ENCODE data around the gene CENATAC.
A peak's percentile ranks its signal among the peaks of the same experiment; 100 is the strongest.
"Not testable (repeated sequence)": the region's sequence is repeated elsewhere in the genome, so short reads cannot be mapped to it uniquely, and the experiment has no call there.

The CENATAC gene

GRCh38 chr11:118997627-118998387 lies at the start of gene CENATAC:
TSS of gene CENATAC (plus strand) at chr11:118998138. CDS start at chr11:118998198, 60 bp downstream.
- H3K9ac ChIP-seq (ENCODE audit: low read length) = peak within 1 kb of the TSS; percentile 71
- peak within 1 kb of the TSS; percentile 75 to 99 for H3K4me3 ChIP-seq (ENCODE audit: low read depth in 1 of 2, low read length in 2 of 2)
- no peaks in the 10 kb centered on the region for H3K9me3 ChIP-seq (ENCODE audit: low read length)
- no peaks in the 10 kb centered on the region for H3K27me3 ChIP-seq (ENCODE audit: control insufficient read depth in 1 of 2, insufficient read depth in 2 of 2, low read length in 2 of 2)
- peaks cover 18% of the 10 kb centered on the region for H3K4me1 ChIP-seq (ENCODE audit: insufficient read depth, low read length)
- peak within 1 kb of the TSS; percentile 84 for H3K27ac ChIP-seq (ENCODE audit: low read depth, low read length)
- H3K36me3 ChIP-seq (ENCODE audit: insufficient read depth, low read length) = peaks cover 12% of the 10 kb centered on the region

GRCh38 chr11:118953265-118953664 lies 44.7 kb upstream of the CENATAC start:
- H3K36me3 ChIP-seq (ENCODE audit: insufficient read depth, low read length) = no peaks in the 10 kb centered on the region
- H3K27me3 ChIP-seq (ENCODE audit: control insufficient read depth in 1 of 2, insufficient read depth in 2 of 2, low read length in 2 of 2) = no peaks in the 10 kb centered on the region
- no peak overlapping the region for H3K4me3 ChIP-seq (ENCODE audit: low read depth in 1 of 2, low read length in 2 of 2)
- H3K4me1 ChIP-seq (ENCODE audit: insufficient read depth, low read length) = no peaks in the 10 kb centered on the region
- H3K9me3 ChIP-seq (ENCODE audit: low read length) = no peaks in the 10 kb centered on the region
- H3K9ac ChIP-seq (ENCODE audit: low read length) = no peak overlapping the region
- no peak overlapping the region for H3K27ac ChIP-seq (ENCODE audit: low read depth, low read length)

- not testable (repeated sequence) for H3K9ac ChIP-seq (ENCODE audit: low read length); H3K4me3 ChIP-seq (ENCODE audit: low read depth in 1 of 2, low read length in 2 of 2); H3K4me1 ChIP-seq (ENCODE audit: insufficient read depth, low read length); H3K27me3 ChIP-seq (ENCODE audit: control insufficient read depth in 1 of 2, insufficient read depth in 2 of 2, low read length in 2 of 2); H3K36me3 ChIP-seq (ENCODE audit: insufficient read depth, low read length); H3K27ac ChIP-seq (ENCODE audit: low read depth, low read length); H3K9me3 ChIP-seq (ENCODE audit: low read length)
These were observed 44.0 kb upstream of the CENATAC start for GRCh38 chr11:118953976-118954375.

- no peaks in the 10 kb centered on the region for H3K4me1 ChIP-seq (ENCODE audit: insufficient read depth, low read length)
- no peaks in the 10 kb centered on the region for H3K9me3 ChIP-seq (ENCODE audit: low read length)
- no peak within 1 kb of the TSS for H3K4me3 ChIP-seq (ENCODE audit: low read depth in 1 of 2, low read length in 2 of 2)
- no peak within 1 kb of the TSS for H3K27ac ChIP-seq (ENCODE audit: low read depth, low read length)
- H3K36me3 ChIP-seq (ENCODE audit: insufficient read depth, low read length) = no peaks in the 10 kb centered on the region
- H3K27me3 ChIP-seq (ENCODE audit: control insufficient read depth in 1 of 2, insufficient read depth in 2 of 2, low read length in 2 of 2) = no peaks in the 10 kb centered on the region
- H3K9ac ChIP-seq (ENCODE audit: low read length) = no peak within 1 kb of the TSS
These were observed 41.7 kb upstream of the CENATAC start, which contains the start of gene UPK2 for GRCh38 chr11:118956094-118956846. TSS of gene UPK2 (plus strand) at chr11:118956298. CDS start at chr11:118956351, 53 bp downstream.

GRCh38 chr11:118956847-118957469 lies 41.0 kb upstream of the CENATAC start:
- H3K4me1 ChIP-seq (ENCODE audit: insufficient read depth, low read length) = no peaks in the 10 kb centered on the region
- no peaks in the 10 kb centered on the region for H3K27me3 ChIP-seq (ENCODE audit: control insufficient read depth in 1 of 2, insufficient read depth in 2 of 2, low read length in 2 of 2)
- no peaks in the 10 kb centered on the region for H3K9me3 ChIP-seq (ENCODE audit: low read length)
- H3K27ac ChIP-seq (ENCODE audit: low read depth, low read length) = no peak overlapping the region
- no peak overlapping the region for H3K4me3 ChIP-seq (ENCODE audit: low read depth in 1 of 2, low read length in 2 of 2)
- H3K36me3 ChIP-seq (ENCODE audit: insufficient read depth, low read length) = no peaks in the 10 kb centered on the region
- no peak overlapping the region for H3K9ac ChIP-seq (ENCODE audit: low read length)

- no peaks in the 10 kb centered on the region for H3K27me3 ChIP-seq (ENCODE audit: control insufficient read depth in 1 of 2, insufficient read depth in 2 of 2, low read length in 2 of 2)
- no peak overlapping the region for H3K4me3 ChIP-seq (ENCODE audit: low read depth in 1 of 2, low read length in 2 of 2)
- H3K27ac ChIP-seq (ENCODE audit: low read depth, low read length) = no peak overlapping the region
- H3K9me3 ChIP-seq (ENCODE audit: low read length) = no peaks in the 10 kb centered on the region
- H3K36me3 ChIP-seq (ENCODE audit: insufficient read depth, low read length) = no peaks in the 10 kb centered on the region
- no peaks in the 10 kb centered on the region for H3K4me1 ChIP-seq (ENCODE audit: insufficient read depth, low read length)
- no peak overlapping the region for H3K9ac ChIP-seq (ENCODE audit: low read length)
These were observed 40.4 kb upstream of the CENATAC start for GRCh38 chr11:118957549-118957948.

- H3K9ac ChIP-seq (ENCODE audit: low read length) = no peak overlapping the region
- no peaks in the 10 kb centered on the region for H3K36me3 ChIP-seq (ENCODE audit: insufficient read depth, low read length)
- H3K27me3 ChIP-seq (ENCODE audit: control insufficient read depth in 1 of 2, insufficient read depth in 2 of 2, low read length in 2 of 2) = no peaks in the 10 kb centered on the region
- no peak overlapping the region for H3K4me3 ChIP-seq (ENCODE audit: low read depth in 1 of 2, low read length in 2 of 2)
- no peak overlapping the region for H3K27ac ChIP-seq (ENCODE audit: low read depth, low read length)
- H3K9me3 ChIP-seq (ENCODE audit: low read length) = no peaks in the 10 kb centered on the region
- H3K4me1 ChIP-seq (ENCODE audit: insufficient read depth, low read length) = no peaks in the 10 kb centered on the region
These were observed 40.0 kb upstream of the CENATAC start for GRCh38 chr11:118957968-118958367.

- Histone ChIP-seq H3K27ac (ENCODE audit: low read depth, low read length) (no peak overlapping the region), H3K27me3 (ENCODE audit: control insufficient read depth in 1 of 2, insufficient read depth in 2 of 2, low read length in 2 of 2) (no peaks in the 10 kb centered on the region), H3K36me3 (ENCODE audit: insufficient read depth, low read length) (no peaks in the 10 kb centered on the region), H3K4me1 (ENCODE audit: insufficient read depth, low read length) (no peaks in the 10 kb centered on the region), H3K9ac (ENCODE audit: low read length) (no peak overlapping the region), H3K4me3 (ENCODE audit: low read depth in 1 of 2, low read length in 2 of 2) (no peak overlapping the region), H3K9me3 (ENCODE audit: low read length) (no peaks in the 10 kb centered on the region)
These were observed 39.4 kb upstream of the CENATAC start for GRCh38 chr11:118958577-118958976.

- no peak overlapping the region for H3K9ac ChIP-seq (ENCODE audit: low read length)
- H3K27me3 ChIP-seq (ENCODE audit: control insufficient read depth in 1 of 2, insufficient read depth in 2 of 2, low read length in 2 of 2) = no peaks in the 10 kb centered on the region
- no peaks in the 10 kb centered on the region for H3K36me3 ChIP-seq (ENCODE audit: insufficient read depth, low read length)
- H3K27ac ChIP-seq (ENCODE audit: low read depth, low read length) = no peak overlapping the region
- H3K4me1 ChIP-seq (ENCODE audit: insufficient read depth, low read length) = no peaks in the 10 kb centered on the region
- no peak overlapping the region for H3K4me3 ChIP-seq (ENCODE audit: low read depth in 1 of 2, low read length in 2 of 2)
- no peaks in the 10 kb centered on the region for H3K9me3 ChIP-seq (ENCODE audit: low read length)
These were observed 36.7 kb upstream of the CENATAC start for GRCh38 chr11:118961189-118961588.

- Histone ChIP-seq H3K9me3 (ENCODE audit: low read length) (no peaks in the 10 kb centered on the region), H3K4me1 (ENCODE audit: insufficient read depth, low read length) (no peaks in the 10 kb centered on the region), H3K27me3 (ENCODE audit: control insufficient read depth in 1 of 2, insufficient read depth in 2 of 2, low read length in 2 of 2) (no peaks in the 10 kb centered on the region), H3K27ac (ENCODE audit: low read depth, low read length) (no peak overlapping the region), H3K36me3 (ENCODE audit: insufficient read depth, low read length) (no peaks in the 10 kb centered on the region), H3K4me3 (ENCODE audit: low read depth in 1 of 2, low read length in 2 of 2) (no peak overlapping the region), H3K9ac (ENCODE audit: low read length) (no peak overlapping the region)
These were observed 36.3 kb upstream of the CENATAC start for GRCh38 chr11:118961591-118961990.

GRCh38 chr11:118969508-118969907 lies 28.4 kb upstream of the CENATAC start:
- not testable (repeated sequence) for H3K27ac ChIP-seq (ENCODE audit: low read depth, low read length); H3K4me3 ChIP-seq (ENCODE audit: low read depth in 1 of 2, low read length in 2 of 2); H3K9ac ChIP-seq (ENCODE audit: low read length); H3K9me3 ChIP-seq (ENCODE audit: low read length); H3K36me3 ChIP-seq (ENCODE audit: insufficient read depth, low read length); H3K4me1 ChIP-seq (ENCODE audit: insufficient read depth, low read length)
- peaks cover 0 to 11% of the 10 kb centered on the region in 2 donors for H3K27me3 ChIP-seq (ENCODE audit: control insufficient read depth in 1 of 2, insufficient read depth in 2 of 2, low read length in 2 of 2)

All from muscle layer of colon (tissue), 2 donors.